MCF 10A (cell line): ENCODE results near the gene RAB29. TPM values are rescaled to one million over a fixed set of nuclear protein-coding genes. Genes with fewer than 3 reads are reported as not detected.

Experiments used
- BruUV-seq: library from RNA; stranded (reverse); fragments of 400-500 nt; replicated peaks from 2 replicates; lab custom pipeline; 2021; lab: Mats Ljungman, UMichigan
- CTCF ChIA-PET: fragments of 300-600 bp; sonication (Branson Sonifier 250); formaldehyde crosslinking; extraction: SDS; loops from one replicate; lab custom pipeline; 2021; ENCODE audit warnings: antibody characterized with exemption, inconsistent platforms; lab: Yijun Ruan, JAX
- POLR2A ChIA-PET: fragments of 300-600, 350-650 bp; sonication (Branson Sonifier 250); formaldehyde crosslinking; extraction: SDS; loops from one replicate; lab custom pipeline; 2020; ENCODE audit warnings: antibody characterized with exemption, inconsistent platforms; lab: Yijun Ruan, JAX
- DNase-seq: peaks from one replicate; pipeline ENCODE4 v3.0.0-alpha.2; 2018; ENCODE audit not compliant: unreplicated experiment
- H3K27ac Mint-ChIP-seq: one replicate; pipeline ENCODE4 v1.8.0; 2022; ENCODE audit warnings: mild to moderate bottlenecking, low read depth, mixed read lengths; ENCODE audit not compliant: unreplicated experiment
- H3K27me3 Mint-ChIP-seq: one replicate; pipeline ENCODE4 v1.8.0; 2022; ENCODE audit warnings: mixed read lengths; ENCODE audit not compliant: insufficient read depth, unreplicated experiment
- H3K36me3 Mint-ChIP-seq: one replicate; pipeline ENCODE4 v1.8.0; 2022; ENCODE audit warnings: mild to moderate bottlenecking, moderate library complexity, mixed read lengths; ENCODE audit not compliant: insufficient read depth, unreplicated experiment
- H3K4me1 Mint-ChIP-seq: one replicate; pipeline ENCODE4 v1.8.0; 2022; ENCODE audit warnings: mixed read lengths; ENCODE audit not compliant: insufficient read depth, unreplicated experiment
- H3K4me3 Mint-ChIP-seq: one replicate; pipeline ENCODE4 v1.8.0; 2022; ENCODE audit warnings: mild to moderate bottlenecking, moderate library complexity, mixed read lengths; ENCODE audit not compliant: unreplicated experiment
- H3K9me3 Mint-ChIP-seq: one replicate; pipeline ENCODE4 v1.8.0; 2022; ENCODE audit warnings: mixed read lengths; ENCODE audit not compliant: unreplicated experiment
- CTCF ChIP-seq: fragments of 200-600 bp; IDR thresholded peaks from one replicate; pipeline ENCODE4 v1.8.0; 2022; ENCODE audit warnings: antibody characterized with exemption, mild to moderate bottlenecking; ENCODE audit not compliant: unreplicated experiment
- intact Hi-C: fragments of 100-400 bp; cut with micrococcal nuclease; formaldehyde crosslinking; loops from 2 replicates; pipeline ENCODE4 v1.14.1; 2022
- total RNA-seq: library from RNA; stranded (reverse); gene quantifications from 2 replicates; pipeline ENCODE4 v1.2.3, GENCODE V29; 2022

Gene RAB29
- total RNA-seq, 1 experiment from 2014 or later: 33.6 TPM

- CTCF ChIA-PET: no interaction called here
- no TSS peak for BruUV-seq
Observed at GRCh38 chr1:205780335-205780734, 5.1 kb upstream of the RAB29 start.

GRCh38 chr1:205777994-205778393 is 2.7 kb upstream of the RAB29 start:
- intact Hi-C loops: loop anchor here (10.0 kb wide), 1 partner anchor 123 kb away; no protein-coding TSS in a partner anchor
- Mint-ChIP-seq H3K4me1 (peaks cover 26% of the 10 kb centered on the region), H3K36me3 (no peaks in the 10 kb centered on the region), H3K9me3 (no peaks in the 10 kb centered on the region), H3K27ac (no peak overlapping the region), H3K4me3 (no peak overlapping the region), H3K27me3 (no peaks in the 10 kb centered on the region)
- POLR2A ChIA-PET: interaction anchor here (1.2 kb wide), 1 partner anchor 29 kb away, joined by 4 read pairs; no protein-coding TSS in a partner anchor
- no peak for DNase-seq
- BruUV-seq: no TSS peak
- CTCF ChIA-PET: interaction anchor here (0.6 to 1.6 kb wide), 4 partner anchors 10 to 206 kb away, joined by 3 to 17 read pairs (median 5); no protein-coding TSS in a partner anchor
- TF ChIP-seq CTCF: no peak

More at GRCh38 chr1:205780335-205780734, 5.1 kb upstream of the RAB29 start:
- TF ChIP-seq CTCF: peak; percentile 9
- Mint-ChIP-seq H3K4me1 (peaks cover 14% of the 10 kb centered on the region), H3K27me3 (no peaks in the 10 kb centered on the region), H3K27ac (no peak overlapping the region), H3K36me3 (no peaks in the 10 kb centered on the region), H3K4me3 (no peak overlapping the region), H3K9me3 (no peaks in the 10 kb centered on the region)
- POLR2A ChIA-PET: interaction anchor here (0.6 kb wide), 1 partner anchor 65 kb away, joined by 5 read pairs; no protein-coding TSS in a partner anchor
- DNase-seq: no peak
- intact Hi-C loops: no loop called here

- peaks cover 2% of the 10 kb centered on the region for H3K36me3 Mint-ChIP-seq
- H3K9me3 Mint-ChIP-seq: no peaks in the 10 kb centered on the region
- CTCF ChIA-PET: interaction anchor here (0.7 to 2.5 kb wide), 7 partner anchors 16 to 202 kb away, joined by 3 to 12 read pairs (median 6); no protein-coding TSS in a partner anchor
- H3K27me3 Mint-ChIP-seq: no peaks in the 10 kb centered on the region
- peak overlapping the region; percentile 89 for H3K27ac Mint-ChIP-seq
- DNase-seq: peak; percentile 92
- peaks cover 31% of the 10 kb centered on the region for H3K4me1 Mint-ChIP-seq
- intact Hi-C loops: loop anchor here (2.0 to 10.0 kb wide), 2 partner anchors 65 to 121 kb away; no protein-coding TSS in a partner anchor
- BruUV-seq: no TSS peak
- POLR2A ChIA-PET: interaction anchor here (0.6 to 6.2 kb wide), 19 partner anchors 9 to 144 kb away, joined by 3 to 58 read pairs (median 9); partner anchors contain the start of genes ELK4, NUCKS1 and SLC41A1
- TF ChIP-seq CTCF: no peak
- peak overlapping the region; percentile 88 for H3K4me3 Mint-ChIP-seq
Observed at GRCh38 chr1:205775717-205776056, 405 bp upstream of the RAB29 start.

- H3K36me3 Mint-ChIP-seq: peaks cover 14% of the 10 kb centered on the region
- H3K27ac Mint-ChIP-seq: peak overlapping the region; percentile 89
- POLR2A ChIA-PET: interaction anchor here (0.9 to 6.2 kb wide), 22 partner anchors 8 to 142 kb away, joined by 3 to 58 read pairs (median 8); partner anchors contain the start of genes ELK4, NUCKS1, SLC41A1 and SLC45A3
Observed at GRCh38 chr1:205774198-205775014, 876 bp downstream of the RAB29 start.

More at GRCh38 chr1:205774198-205775014, 876 bp downstream of the RAB29 start:
- Mint-ChIP-seq H3K4me3 (peak overlapping the region; percentile 88), H3K4me1 (peaks cover 31% of the 10 kb centered on the region), H3K9me3 (no peaks in the 10 kb centered on the region), H3K27me3 (no peaks in the 10 kb centered on the region)
- intact Hi-C loops: loop anchor here (2.0 to 10.0 kb wide), 2 partner anchors 64 to 120 kb away; no protein-coding TSS in a partner anchor
- TSS peak; percentile 7 for BruUV-seq
- peak; percentile 24 for DNase-seq
- TF ChIP-seq CTCF: no peak
- CTCF ChIA-PET: interaction anchor here (0.5 to 2.5 kb wide), 14 partner anchors 9 to 1138 kb away, joined by 3 to 12 read pairs (median 4); no protein-coding TSS in a partner anchor
